Measurements from ENCODE around the gene SIAH3. TPM values are rescaled to one million over a fixed set of nuclear protein-coding genes. Genes with fewer than 3 reads are reported as not detected.

Gene SIAH3
- total and polyA plus RNA-seq, 2 experiments from 2014 or later, result 0.13 to 0.17 TPM

DNA sequence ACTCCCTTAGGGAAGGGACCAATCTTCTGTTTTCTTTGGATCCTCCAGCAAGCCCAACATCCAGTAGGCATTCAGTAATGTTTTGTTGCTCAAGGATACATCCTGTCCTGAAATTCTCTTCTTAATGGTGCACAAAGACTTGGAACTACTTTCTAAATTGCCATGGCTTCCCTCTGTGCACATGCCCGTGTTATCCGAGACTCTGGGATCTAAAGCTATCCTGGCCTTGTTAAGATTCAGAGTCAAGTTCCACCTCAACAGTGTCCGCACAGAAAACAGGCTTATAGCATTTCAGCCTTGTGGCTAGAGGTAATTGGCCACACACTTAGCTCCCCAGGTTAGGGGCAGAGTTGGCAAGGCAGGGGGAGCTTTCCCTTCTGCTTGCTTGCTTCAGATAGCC lies 77.6 kb downstream of the SIAH3 start:
- peaks cover 50% of the 10 kb centered on the region for H3K4me1 ChIP-seq (ENCODE audit: insufficient read depth)
- H3K4me1 Mint-ChIP-seq, result peaks cover 65% of the 10 kb centered on the region

More for the DNA sequence above, 77.6 kb downstream of the SIAH3 start:
- no peak overlapping the region for H3K4me3 ChIP-seq
- 0 out of 2 replicates have a peak, but pooled peaks cover 5% of the 10 kb centered on the region for H3F3A ChIP-seq (replicated peaks; ENCODE audit: low read depth)
- no peak for TF ChIP-seq CTCF (conservative IDR thresholded peaks at IDR 0.05; ENCODE audit: low read depth in 2 of 2)
- TF ChIP-seq NANOG (IDR thresholded peaks at IDR 0.05; ENCODE audit: borderline replicate concordance), result no peak
- no peak for TF ChIP-seq EZH2 (IDR thresholded peaks at IDR 0.05; ENCODE audit: low read depth, unreplicated experiment)
- TF ChIP-seq REST (IDR thresholded peaks at IDR 0.05; ENCODE audit: unreplicated experiment), result no peak
- no peak for TF ChIP-seq ETS1 (IDR thresholded peaks at IDR 0.05)
- TF ChIP-seq STAT1 (IDR thresholded peaks at IDR 0.05; ENCODE audit: unreplicated experiment), result no peak
- no peak for TF ChIP-seq JUNB (IDR thresholded peaks at IDR 0.05; ENCODE audit: unreplicated experiment)
- no peak for TF ChIP-seq EZH2phosphoT487 (IDR thresholded peaks at IDR 0.05; ENCODE audit: unreplicated experiment)
- no peak for TF ChIP-seq ZNF331 (CRISPR knock-in tag; IDR thresholded peaks at IDR 0.05; ENCODE audit: low read depth)
- TF ChIP-seq CREB1 (CRISPR knock-in tag; IDR thresholded peaks at IDR 0.05; ENCODE audit: low read depth), result no peak
- no peak for TF ChIP-seq POLR2AphosphoS5 (IDR thresholded peaks at IDR 0.05; ENCODE audit: low read depth)
- TF ChIP-seq, protein P1, sequence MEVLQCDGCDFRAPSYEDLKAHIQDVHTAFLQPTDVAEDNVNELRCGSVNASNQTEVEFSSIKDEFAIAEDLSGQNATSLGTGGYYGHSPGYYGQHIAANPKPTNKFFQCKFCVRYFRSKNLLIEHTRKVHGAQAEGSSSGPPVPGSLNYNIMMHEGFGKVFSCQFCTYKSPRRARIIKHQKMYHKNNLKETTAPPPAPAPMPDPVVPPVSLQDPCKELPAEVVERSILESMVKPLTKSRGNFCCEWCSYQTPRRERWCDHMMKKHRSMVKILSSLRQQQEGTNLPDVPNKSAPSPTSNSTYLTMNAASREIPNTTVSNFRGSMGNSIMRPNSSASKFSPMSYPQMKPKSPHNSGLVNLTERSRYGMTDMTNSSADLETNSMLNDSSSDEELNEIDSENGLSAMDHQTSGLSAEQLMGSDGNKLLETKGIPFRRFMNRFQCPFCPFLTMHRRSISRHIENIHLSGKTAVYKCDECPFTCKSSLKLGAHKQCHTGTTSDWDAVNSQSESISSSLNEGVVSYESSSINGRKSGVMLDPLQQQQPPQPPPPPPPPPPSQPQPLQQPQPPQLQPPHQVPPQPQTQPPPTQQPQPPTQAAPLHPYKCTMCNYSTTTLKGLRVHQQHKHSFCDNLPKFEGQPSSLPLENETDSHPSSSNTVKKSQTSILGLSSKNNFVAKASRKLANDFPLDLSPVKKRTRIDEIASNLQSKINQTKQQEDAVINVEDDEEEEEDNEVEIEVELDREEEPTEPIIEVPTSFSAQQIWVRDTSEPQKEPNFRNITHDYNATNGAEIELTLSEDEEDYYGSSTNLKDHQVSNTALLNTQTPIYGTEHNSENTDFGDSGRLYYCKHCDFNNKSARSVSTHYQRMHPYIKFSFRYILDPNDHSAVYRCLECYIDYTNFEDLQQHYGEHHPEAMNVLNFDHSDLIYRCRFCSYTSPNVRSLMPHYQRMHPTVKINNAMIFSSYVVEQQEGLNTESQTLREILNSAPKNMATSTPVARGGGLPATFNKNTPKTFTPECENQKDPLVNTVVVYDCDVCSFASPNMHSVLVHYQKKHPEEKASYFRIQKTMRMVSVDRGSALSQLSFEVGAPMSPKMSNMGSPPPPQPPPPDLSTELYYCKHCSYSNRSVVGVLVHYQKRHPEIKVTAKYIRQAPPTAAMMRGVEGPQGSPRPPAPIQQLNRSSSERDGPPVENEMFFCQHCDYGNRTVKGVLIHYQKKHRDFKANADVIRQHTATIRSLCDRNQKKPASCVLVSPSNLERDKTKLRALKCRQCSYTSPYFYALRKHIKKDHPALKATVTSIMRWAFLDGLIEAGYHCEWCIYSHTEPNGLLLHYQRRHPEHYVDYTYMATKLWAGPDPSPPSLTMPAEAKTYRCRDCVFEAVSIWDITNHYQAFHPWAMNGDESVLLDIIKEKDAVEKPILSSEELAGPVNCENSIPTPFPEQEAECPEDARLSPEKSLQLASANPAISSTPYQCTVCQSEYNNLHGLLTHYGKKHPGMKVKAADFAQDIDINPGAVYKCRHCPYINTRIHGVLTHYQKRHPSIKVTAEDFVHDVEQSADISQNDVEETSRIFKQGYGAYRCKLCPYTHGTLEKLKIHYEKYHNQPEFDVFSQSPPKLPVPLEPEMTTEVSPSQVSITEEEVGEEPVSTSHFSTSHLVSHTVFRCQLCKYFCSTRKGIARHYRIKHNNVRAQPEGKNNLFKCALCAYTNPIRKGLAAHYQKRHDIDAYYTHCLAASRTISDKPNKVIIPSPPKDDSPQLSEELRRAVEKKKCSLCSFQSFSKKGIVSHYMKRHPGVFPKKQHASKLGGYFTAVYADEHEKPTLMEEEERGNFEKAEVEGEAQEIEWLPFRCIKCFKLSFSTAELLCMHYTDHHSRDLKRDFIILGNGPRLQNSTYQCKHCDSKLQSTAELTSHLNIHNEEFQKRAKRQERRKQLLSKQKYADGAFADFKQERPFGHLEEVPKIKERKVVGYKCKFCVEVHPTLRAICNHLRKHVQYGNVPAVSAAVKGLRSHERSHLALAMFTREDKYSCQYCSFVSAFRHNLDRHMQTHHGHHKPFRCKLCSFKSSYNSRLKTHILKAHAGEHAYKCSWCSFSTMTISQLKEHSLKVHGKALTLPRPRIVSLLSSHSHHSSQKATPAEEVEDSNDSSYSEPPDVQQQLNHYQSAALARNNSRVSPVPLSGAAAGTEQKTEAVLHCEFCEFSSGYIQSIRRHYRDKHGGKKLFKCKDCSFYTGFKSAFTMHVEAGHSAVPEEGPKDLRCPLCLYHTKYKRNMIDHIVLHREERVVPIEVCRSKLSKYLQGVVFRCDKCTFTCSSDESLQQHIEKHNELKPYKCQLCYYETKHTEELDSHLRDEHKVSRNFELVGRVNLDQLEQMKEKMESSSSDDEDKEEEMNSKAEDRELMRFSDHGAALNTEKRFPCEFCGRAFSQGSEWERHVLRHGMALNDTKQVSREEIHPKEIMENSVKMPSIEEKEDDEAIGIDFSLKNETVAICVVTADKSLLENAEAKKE (CRISPR knock-in tag; IDR thresholded peaks at IDR 0.05), result no peak
- TF ChIP-seq ZNF114 (CRISPR knock-in tag; IDR thresholded peaks at IDR 0.05), result no peak
- Mint-ChIP-seq H3K36me3 (ENCODE audit: low read depth) (peaks cover 10% of the 10 kb centered on the region; the same call in 1 of the 3 replicates), H3K27ac (no peak overlapping the region), H3K9me3 (peaks cover 11% of the 10 kb centered on the region), H3K27me3 (ENCODE audit: insufficient read depth, low read depth, poor library complexity) (peaks cover 8% of the 10 kb centered on the region), H3K4me3 (no peak overlapping the region)
- no peaks in the 10 kb centered on the region for H4K20me1 ChIP-seq (replicated peaks; ENCODE audit: insufficient read depth)
- no peaks in the 10 kb centered on the region for H3K27me3 ChIP-seq (ENCODE audit: insufficient read depth)
- no peak overlapping the region for H3K27ac ChIP-seq (ENCODE audit: low read depth)
- H2AFZ ChIP-seq, result peak overlapping the region; percentile 84; the same call in 1 of the 2 replicates
- H3K79me2 ChIP-seq (replicated peaks; ENCODE audit: insufficient read depth), result no peaks in the 10 kb centered on the region
- DNase-seq (ENCODE audit: low spot score) (no peak), ATAC-seq (no peak)
- H3K36me3 ChIP-seq (ENCODE audit: insufficient read depth), result no peaks in the 10 kb centered on the region
- no peak overlapping the region for H3K4me2 ChIP-seq
- 0 out of 2 replicates have a peak, but pooled peaks cover 6% of the 10 kb centered on the region for H3K9me2 ChIP-seq (ENCODE audit: insufficient read depth)

All from GM23338 (cell line).